ENCODE results near the gene FANCC. TPM values are rescaled to one million over a fixed set of nuclear protein-coding genes. Genes with fewer than 3 reads are reported as not detected.
A peak's percentile ranks its signal among the peaks of the same experiment; 100 is the strongest.

The FANCC gene
- polyA plus RNA-seq, 1 donor = 24.8 TPM

- no peak for DNase-seq
These were observed 124.9 kb downstream of the FANCC start for GRCh38 chr9:95192631-95193030.

GRCh38 chr9:95190413-95190812 is 127.1 kb downstream of the FANCC start:
- no peak for DNase-seq

- DNase-seq = peak; percentile 66
These were observed 128.0 kb downstream of the FANCC start for GRCh38 chr9:95189251-95190098.

- DNase-seq = no peak
These were observed 129.1 kb downstream of the FANCC start for GRCh38 chr9:95188459-95188858.

- no peak for DNase-seq
These were observed 131.6 kb downstream of the FANCC start for GRCh38 chr9:95185956-95186355.

- DNase-seq = no peak
These were observed 134.5 kb downstream of the FANCC start for GRCh38 chr9:95182854-95183563.

GRCh38 chr9:95181835-95182234 is 135.7 kb downstream of the FANCC start:
- no peak for DNase-seq

- no peak for DNase-seq
These were observed 136.2 kb downstream of the FANCC start for GRCh38 chr9:95181226-95181818.

GRCh38 chr9:95177617-95178016 is 139.9 kb downstream of the FANCC start:
- no peak for DNase-seq

- no peak for DNase-seq
These were observed 140.7 kb downstream of the FANCC start for GRCh38 chr9:95176755-95177319.

- no peak for DNase-seq
These were observed 142.0 kb downstream of the FANCC start for GRCh38 chr9:95175523-95175922.

GRCh38 chr9:95174038-95174437 is 143.5 kb downstream of the FANCC start:
- no peak for DNase-seq

GRCh38 chr9:95171596-95171995 is 145.9 kb downstream of the FANCC start:
- DNase-seq = no peak

- no peak for DNase-seq
These were observed 146.5 kb downstream of the FANCC start for GRCh38 chr9:95171001-95171400.

GRCh38 chr9:95167998-95168397 is 149.5 kb downstream of the FANCC start:
- DNase-seq = no peak

GRCh38 chr9:95165004-95165403 is 152.5 kb downstream of the FANCC start:
- DNase-seq = no peak

GRCh38 chr9:95157481-95158151 is 159.9 kb downstream of the FANCC start:
- DNase-seq = peak; percentile 39

GRCh38 chr9:95156074-95156473 is 161.4 kb downstream of the FANCC start:
- no peak for DNase-seq

- no peak for DNase-seq
These were observed 162.3 kb downstream of the FANCC start for GRCh38 chr9:95155220-95155619.

- DNase-seq = no peak
These were observed 166.6 kb downstream of the FANCC start for GRCh38 chr9:95150903-95151302.

- no peak for DNase-seq
These were observed 169.3 kb downstream of the FANCC start for GRCh38 chr9:95148208-95148520.

- DNase-seq = no peak
These were observed 169.9 kb downstream of the FANCC start for GRCh38 chr9:95147452-95148207.
